Mucosa of rectum (tissue), 2 donors: ENCODE measurements around the gene CRYBB1.

Source experiments
- H3K27ac ChIP-seq, 2 donors: one replicate each; pipeline ENCODE4 v1.7.0; 2013; ENCODE audit warnings: inconsistent platforms in 2 of 2, low read depth in 2 of 2, low read length in 2 of 2
- H3K27me3 ChIP-seq, 2 donors: one replicate each; pipeline ENCODE4 v1.7.0; 2013; ENCODE audit warnings: low read length in 2 of 2; ENCODE audit not compliant: control insufficient read depth in 2 of 2, insufficient read depth in 2 of 2
- H3K36me3 ChIP-seq, 2 donors: one replicate each; pipeline ENCODE4 v1.7.0; 2013; ENCODE audit warnings: low read length in 2 of 2; ENCODE audit not compliant: control insufficient read depth in 2 of 2, insufficient read depth in 2 of 2
- H3K4me1 ChIP-seq, 2 donors: one replicate each; pipeline ENCODE4 v1.7.0; 2013; ENCODE audit warnings: low read length in 2 of 2, mild to moderate bottlenecking in 1 of 2; ENCODE audit not compliant: control insufficient read depth in 2 of 2, insufficient read depth in 2 of 2
- H3K4me3 ChIP-seq, 2 donors: one replicate each; pipeline ENCODE4 v1.7.0; 2013; ENCODE audit warnings: low read length in 2 of 2
- H3K9ac ChIP-seq, 2 donors: one replicate each; pipeline ENCODE4 v1.7.0; 2013; ENCODE audit warnings: low read length in 2 of 2, low read depth in 1 of 2, mild to moderate bottlenecking in 1 of 2
- H3K9me3 ChIP-seq, 2 donors: one replicate each; pipeline ENCODE4 v1.7.0; 2013; ENCODE audit warnings: low read length in 2 of 2; ENCODE audit not compliant: control insufficient read depth in 2 of 2
- donor health status: healthy.
- donor health status: Normal muscosa, but diverticular disease.

Gene CRYBB1

GRCh38 chr22:26636296-26636695 lies 18.5 kb upstream of the CRYBB1 start:
- Histone ChIP-seq H3K4me3 (no peak overlapping the region), H3K36me3 (no peaks in the 10 kb centered on the region), H3K4me1 (no peaks in the 10 kb centered on the region), H3K9me3 (no peaks in the 10 kb centered on the region), H3K27me3 (peaks cover 0 to 4% of the 10 kb centered on the region in 2 donors), H3K9ac (no peak overlapping the region), H3K27ac (no peak overlapping the region)

GRCh38 chr22:26635117-26635516 lies 17.3 kb upstream of the CRYBB1 start:
- H3K27me3 ChIP-seq: peaks cover 0 to 4% of the 10 kb centered on the region in 2 donors
- no peak overlapping the region for H3K9ac ChIP-seq
- no peak overlapping the region for H3K4me3 ChIP-seq
- H3K27ac ChIP-seq: no peak overlapping the region
- no peaks in the 10 kb centered on the region for H3K9me3 ChIP-seq
- no peaks in the 10 kb centered on the region for H3K4me1 ChIP-seq
- no peaks in the 10 kb centered on the region for H3K36me3 ChIP-seq

GRCh38 chr22:26634189-26634588 lies 16.4 kb upstream of the CRYBB1 start:
- H3K36me3 ChIP-seq: no peaks in the 10 kb centered on the region
- no peak overlapping the region for H3K27ac ChIP-seq
- no peak overlapping the region for H3K9ac ChIP-seq
- peaks cover 0 to 4% of the 10 kb centered on the region in 2 donors for H3K27me3 ChIP-seq
- H3K9me3 ChIP-seq: no peaks in the 10 kb centered on the region
- peaks cover 0 to 2% of the 10 kb centered on the region in 2 donors for H3K4me1 ChIP-seq
- H3K4me3 ChIP-seq: no peak overlapping the region

GRCh38 chr22:26632422-26633155 lies 14.8 kb upstream of the CRYBB1 start:
- no peaks in the 10 kb centered on the region for H3K9me3 ChIP-seq
- no peaks in the 10 kb centered on the region for H3K27me3 ChIP-seq
- no peaks in the 10 kb centered on the region for H3K36me3 ChIP-seq
- H3K4me3 ChIP-seq: no peak overlapping the region
- no peak overlapping the region for H3K9ac ChIP-seq
- no peak overlapping the region for H3K27ac ChIP-seq
- peaks cover 6 to 8% of the 10 kb centered on the region in 2 donors for H3K4me1 ChIP-seq

- peaks cover 6 to 8% of the 10 kb centered on the region in 2 donors for H3K4me1 ChIP-seq
- no peaks in the 10 kb centered on the region for H3K27me3 ChIP-seq
- no peaks in the 10 kb centered on the region for H3K9me3 ChIP-seq
- H3K36me3 ChIP-seq: no peaks in the 10 kb centered on the region
- no peak overlapping the region for H3K27ac ChIP-seq
- H3K9ac ChIP-seq: no peak overlapping the region
- H3K4me3 ChIP-seq: no peak overlapping the region
Measured at GRCh38 chr22:26631282-26631681, 13.5 kb upstream of the CRYBB1 start.

- H3K9me3 ChIP-seq: no peaks in the 10 kb centered on the region
- no peaks in the 10 kb centered on the region for H3K36me3 ChIP-seq
- peaks cover 6 to 8% of the 10 kb centered on the region in 2 donors for H3K4me1 ChIP-seq
- H3K27ac ChIP-seq: no peak overlapping the region
- no peak overlapping the region for H3K9ac ChIP-seq
- H3K27me3 ChIP-seq: no peaks in the 10 kb centered on the region
- no peak overlapping the region for H3K4me3 ChIP-seq
Measured at GRCh38 chr22:26629988-26630761, 12.3 kb upstream of the CRYBB1 start.

GRCh38 chr22:26624803-26625202 lies 7.0 kb upstream of the CRYBB1 start:
- peaks cover 6 to 8% of the 10 kb centered on the region in 2 donors for H3K4me1 ChIP-seq
- no peaks in the 10 kb centered on the region for H3K9me3 ChIP-seq
- H3K4me3 ChIP-seq: no peak overlapping the region
- no peak overlapping the region for H3K27ac ChIP-seq
- H3K36me3 ChIP-seq: no peaks in the 10 kb centered on the region
- no peak overlapping the region for H3K9ac ChIP-seq
- H3K27me3 ChIP-seq: no peaks in the 10 kb centered on the region

- H3K9ac ChIP-seq: no peak overlapping the region
- H3K4me3 ChIP-seq: no peak overlapping the region
- H3K27ac ChIP-seq: no peak overlapping the region
- H3K36me3 ChIP-seq: no peaks in the 10 kb centered on the region
- H3K27me3 ChIP-seq: no peaks in the 10 kb centered on the region
- H3K9me3 ChIP-seq: no peaks in the 10 kb centered on the region
- peaks cover 5 to 6% of the 10 kb centered on the region in 2 donors for H3K4me1 ChIP-seq
Measured at GRCh38 chr22:26623984-26624383, 6.2 kb upstream of the CRYBB1 start.

GRCh38 chr22:26621663-26622062 lies 3.8 kb upstream of the CRYBB1 start, which contains the start of gene CRYBA4:
Gene CRYBA4, plus strand, starts transcription at chr22:26621963. Its CDS starts 634 bp downstream, at chr22:26622597.
- H3K9me3 ChIP-seq: no peaks in the 10 kb centered on the region
- no peaks in the 10 kb centered on the region for H3K4me1 ChIP-seq
- no peaks in the 10 kb centered on the region for H3K27me3 ChIP-seq
- no peaks in the 10 kb centered on the region for H3K36me3 ChIP-seq
- H3K4me3 ChIP-seq: no peak within 1 kb of the TSS
- H3K9ac ChIP-seq: no peak within 1 kb of the TSS
- H3K27ac ChIP-seq: no peak within 1 kb of the TSS

GRCh38 chr22:26620197-26620596 lies 2.4 kb upstream of the CRYBB1 start:
- no peaks in the 10 kb centered on the region for H3K36me3 ChIP-seq
- no peak overlapping the region for H3K4me3 ChIP-seq
- no peak overlapping the region for H3K27ac ChIP-seq
- no peaks in the 10 kb centered on the region for H3K27me3 ChIP-seq
- no peaks in the 10 kb centered on the region for H3K4me1 ChIP-seq
- no peaks in the 10 kb centered on the region for H3K9me3 ChIP-seq
- H3K9ac ChIP-seq: no peak overlapping the region
